PFSK-1 (cell line): Measurements from ENCODE around the gene RAD23B.

ENCODE experiments used
- FOXP2 ChIP-seq: optimal IDR thresholded peaks from 2 replicates; pipeline ENCODE3; 2011; ENCODE audit warnings: borderline replicate concordance, control low read depth, inconsistent platforms; ENCODE audit not compliant: insufficient read depth; ENCODE audit errors: extremely low read length, extremely low read depth
- POLR2AphosphoS5 ChIP-seq: IDR thresholded peaks from 2 replicates; pipeline ENCODE4 v1.6.1; 2012; ENCODE audit warnings: low read depth, mild to moderate bottlenecking, control low read depth, low read length, moderate library complexity
- SIN3A ChIP-seq: IDR thresholded peaks from 2 replicates; pipeline ENCODE4 v1.6.1; 2012; ENCODE audit warnings: mild to moderate bottlenecking, low read length, moderate library complexity, borderline replicate concordance; ENCODE audit not compliant: insufficient read depth
- TAF1 ChIP-seq: IDR thresholded peaks from 2 replicates; pipeline ENCODE4 v1.6.1; 2012; ENCODE audit warnings: low read length, control low read depth, borderline replicate concordance; ENCODE audit not compliant: insufficient read depth
- TF ChIP-seq, protein P1 (sequence below), 2 experiments: IDR thresholded peaks; 2 replicates each; pipeline versions ENCODE4 v1.6.1 to v1.8.0; 2011 to 2012; ENCODE audit warnings: low read depth in 2 of 2, low read length in 2 of 2, control low read depth in 1 of 2, inconsistent platforms in 1 of 2, mild to moderate bottlenecking in 1 of 2, moderate library complexity in 1 of 2; ENCODE audit not compliant: insufficient read depth in 1 of 2

Gene RAD23B

DNA sequence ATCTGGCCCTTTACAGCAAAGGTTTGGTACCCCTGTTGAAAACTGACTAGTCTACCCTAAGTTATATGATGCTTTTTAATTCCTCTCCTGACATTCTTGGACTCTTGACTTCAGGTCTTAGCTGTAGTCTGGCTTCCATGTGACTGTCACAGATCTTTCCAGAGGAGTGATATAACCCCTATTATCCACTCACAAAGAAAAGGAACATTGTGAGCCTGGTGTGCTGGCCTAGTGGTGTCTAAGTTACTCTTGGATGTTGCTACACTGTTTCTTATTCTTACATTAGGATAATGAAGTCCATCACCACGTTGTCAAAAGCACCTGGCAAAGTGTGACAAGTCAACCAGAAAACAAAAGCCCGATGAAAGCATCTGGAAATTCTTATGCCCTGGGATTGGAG is 49.8 kb downstream of the RAD23B start:
- no peak for TF ChIP-seq POLR2AphosphoS5
- TF ChIP-seq TAF1: no peak
- TF ChIP-seq SIN3A: no peak
- TF ChIP-seq FOXP2: no peak
- TF ChIP-seq, protein P1, sequence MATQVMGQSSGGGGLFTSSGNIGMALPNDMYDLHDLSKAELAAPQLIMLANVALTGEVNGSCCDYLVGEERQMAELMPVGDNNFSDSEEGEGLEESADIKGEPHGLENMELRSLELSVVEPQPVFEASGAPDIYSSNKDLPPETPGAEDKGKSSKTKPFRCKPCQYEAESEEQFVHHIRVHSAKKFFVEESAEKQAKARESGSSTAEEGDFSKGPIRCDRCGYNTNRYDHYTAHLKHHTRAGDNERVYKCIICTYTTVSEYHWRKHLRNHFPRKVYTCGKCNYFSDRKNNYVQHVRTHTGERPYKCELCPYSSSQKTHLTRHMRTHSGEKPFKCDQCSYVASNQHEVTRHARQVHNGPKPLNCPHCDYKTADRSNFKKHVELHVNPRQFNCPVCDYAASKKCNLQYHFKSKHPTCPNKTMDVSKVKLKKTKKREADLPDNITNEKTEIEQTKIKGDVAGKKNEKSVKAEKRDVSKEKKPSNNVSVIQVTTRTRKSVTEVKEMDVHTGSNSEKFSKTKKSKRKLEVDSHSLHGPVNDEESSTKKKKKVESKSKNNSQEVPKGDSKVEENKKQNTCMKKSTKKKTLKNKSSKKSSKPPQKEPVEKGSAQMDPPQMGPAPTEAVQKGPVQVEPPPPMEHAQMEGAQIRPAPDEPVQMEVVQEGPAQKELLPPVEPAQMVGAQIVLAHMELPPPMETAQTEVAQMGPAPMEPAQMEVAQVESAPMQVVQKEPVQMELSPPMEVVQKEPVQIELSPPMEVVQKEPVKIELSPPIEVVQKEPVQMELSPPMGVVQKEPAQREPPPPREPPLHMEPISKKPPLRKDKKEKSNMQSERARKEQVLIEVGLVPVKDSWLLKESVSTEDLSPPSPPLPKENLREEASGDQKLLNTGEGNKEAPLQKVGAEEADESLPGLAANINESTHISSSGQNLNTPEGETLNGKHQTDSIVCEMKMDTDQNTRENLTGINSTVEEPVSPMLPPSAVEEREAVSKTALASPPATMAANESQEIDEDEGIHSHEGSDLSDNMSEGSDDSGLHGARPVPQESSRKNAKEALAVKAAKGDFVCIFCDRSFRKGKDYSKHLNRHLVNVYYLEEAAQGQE (IDR thresholded peaks at IDR 0.05; ENCODE audit: insufficient read depth in 1 of 2, low read depth in 2 of 2, low read length in 2 of 2): no peak

DNA sequence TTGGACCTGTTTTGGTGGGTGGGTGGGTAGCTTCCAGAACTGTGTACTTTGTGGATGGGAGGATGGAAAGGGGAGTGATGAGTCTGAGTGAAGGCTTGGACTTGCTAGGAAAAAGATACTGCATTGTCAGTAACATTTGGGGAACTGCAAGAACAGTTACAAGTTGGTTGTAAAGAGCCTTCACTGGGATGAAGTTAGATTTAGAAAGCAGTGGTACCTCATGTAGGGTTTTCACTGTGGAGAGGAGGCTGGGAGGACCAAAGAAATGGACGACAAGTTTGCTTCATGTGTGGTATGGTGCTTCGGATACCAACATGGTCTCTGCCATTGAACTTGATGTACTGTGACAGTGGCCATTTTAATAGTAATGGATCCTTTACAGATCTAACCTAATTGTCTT is 50.3 kb downstream of the RAD23B start:
- TF ChIP-seq, protein P1 (IDR thresholded peaks at IDR 0.05; ENCODE audit: insufficient read depth in 1 of 2, low read depth in 2 of 2, low read length in 2 of 2): no peak
- TF ChIP-seq TAF1 (no peak), POLR2AphosphoS5 (no peak), SIN3A (no peak), FOXP2 (no peak)

DNA sequence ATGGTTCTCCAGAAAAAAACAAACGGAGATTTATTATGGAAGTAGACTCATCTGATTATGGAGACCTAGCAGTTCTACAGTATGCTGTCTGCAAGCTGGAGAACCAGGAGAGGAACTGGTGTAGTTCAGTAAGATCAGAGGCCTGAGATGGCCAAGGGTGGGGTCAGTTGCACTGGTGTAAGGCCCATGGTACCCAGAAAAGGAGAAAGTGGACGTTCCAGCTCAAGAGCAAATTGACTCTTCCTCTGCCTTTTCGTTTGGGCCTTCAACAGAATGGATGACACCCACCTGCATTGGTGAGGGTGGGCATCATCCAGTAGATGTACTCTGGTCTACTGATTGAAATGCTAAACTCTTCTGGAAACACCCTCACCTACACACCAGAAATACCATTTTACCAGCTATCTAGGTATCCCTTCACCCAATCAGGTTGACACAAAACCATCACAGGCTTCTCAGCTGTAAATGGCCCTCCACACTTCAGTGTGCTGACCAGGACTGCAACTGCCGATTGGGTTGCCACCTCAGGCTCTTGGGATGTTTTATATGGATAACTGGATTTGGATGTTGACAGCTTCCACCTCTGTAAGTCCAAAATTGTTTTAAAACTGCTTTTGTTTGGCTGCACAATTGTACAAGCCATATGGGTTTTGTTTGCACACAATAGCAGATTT is 51.2 kb downstream of the RAD23B start:
- TF ChIP-seq TAF1 (no peak), POLR2AphosphoS5 (no peak), FOXP2 (no peak), SIN3A (no peak)
- TF ChIP-seq, protein P1 (IDR thresholded peaks at IDR 0.05; ENCODE audit: insufficient read depth in 1 of 2, low read depth in 2 of 2, low read length in 2 of 2): no peak

DNA sequence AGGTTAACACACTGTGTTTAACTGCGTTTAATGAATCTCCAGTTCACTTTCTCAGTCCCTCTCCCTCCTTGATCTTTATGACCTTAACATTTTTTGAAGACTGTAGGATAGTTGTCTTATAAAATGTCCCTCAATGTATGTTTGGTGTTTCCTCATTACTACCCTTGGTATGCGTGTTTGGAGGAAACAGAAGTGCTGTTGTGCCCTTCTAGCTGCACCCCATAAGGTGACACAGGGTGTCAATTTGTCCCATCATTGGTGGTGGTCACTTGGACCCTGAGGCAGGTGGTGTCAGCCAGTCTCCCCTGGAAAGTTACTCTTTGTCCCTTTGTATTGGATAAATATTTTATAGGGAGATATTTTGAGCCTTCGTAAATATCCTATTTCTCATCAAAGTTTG is 52.3 kb downstream of the RAD23B start:
- no peak for TF ChIP-seq TAF1
- TF ChIP-seq FOXP2: no peak
- TF ChIP-seq POLR2AphosphoS5: no peak
- no peak for TF ChIP-seq SIN3A
- TF ChIP-seq, protein P1 (IDR thresholded peaks at IDR 0.05; ENCODE audit: insufficient read depth in 1 of 2, low read depth in 2 of 2, low read length in 2 of 2): no peak
